Measurements from ENCODE around the gene SPHK1.

DNA sequence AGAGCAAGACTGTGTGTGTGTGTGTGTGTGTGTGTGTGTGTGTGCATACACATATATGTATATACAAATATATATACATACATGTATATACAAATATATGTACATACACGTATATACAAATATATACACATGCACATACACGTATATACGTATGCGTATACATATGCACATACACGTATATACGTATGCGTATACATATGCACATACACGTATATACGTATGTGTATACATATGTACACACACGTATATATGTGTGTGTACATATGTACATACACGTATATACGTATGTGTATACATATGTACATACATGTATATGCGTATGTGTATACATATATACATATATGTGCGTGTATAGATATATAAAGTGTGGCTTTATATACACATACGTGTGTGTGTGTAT is 31.4 kb downstream of the SPHK1 start:
- TF ChIP-seq PAX5 (IDR thresholded peaks at IDR 0.05; ENCODE audit: insufficient read depth, low read length, severe bottlenecking): no peak
- TF ChIP-seq POLR2A (IDR thresholded peaks at IDR 0.05; ENCODE audit: low read depth, low read length): no peak
- TF ChIP-seq POLR2AphosphoS5 (IDR thresholded peaks at IDR 0.05; ENCODE audit: low read depth, low read length): no peak
- TF ChIP-seq TAF1 (IDR thresholded peaks at IDR 0.05; ENCODE audit: low read depth, low read length): no peak
- no peak for TF ChIP-seq SPI1 (IDR thresholded peaks at IDR 0.05; ENCODE audit: low read depth, low read length)
